HG02763 (cell line): ENCODE measurements around the gene CKAP2.
"Not testable (repeated sequence)": the region's sequence is repeated elsewhere in the genome, so short reads cannot be mapped to it uniquely, and the experiment has no call there.

Experiments used
- ATAC-seq: cut with Tn5 transposase; IDR thresholded peaks from one replicate; pipeline ENCODE4 v1.9.1; 2021; ENCODE audit warnings: mild to moderate bottlenecking, moderate library complexity; ENCODE audit not compliant: unreplicated experiment

The CKAP2 gene, protein sequence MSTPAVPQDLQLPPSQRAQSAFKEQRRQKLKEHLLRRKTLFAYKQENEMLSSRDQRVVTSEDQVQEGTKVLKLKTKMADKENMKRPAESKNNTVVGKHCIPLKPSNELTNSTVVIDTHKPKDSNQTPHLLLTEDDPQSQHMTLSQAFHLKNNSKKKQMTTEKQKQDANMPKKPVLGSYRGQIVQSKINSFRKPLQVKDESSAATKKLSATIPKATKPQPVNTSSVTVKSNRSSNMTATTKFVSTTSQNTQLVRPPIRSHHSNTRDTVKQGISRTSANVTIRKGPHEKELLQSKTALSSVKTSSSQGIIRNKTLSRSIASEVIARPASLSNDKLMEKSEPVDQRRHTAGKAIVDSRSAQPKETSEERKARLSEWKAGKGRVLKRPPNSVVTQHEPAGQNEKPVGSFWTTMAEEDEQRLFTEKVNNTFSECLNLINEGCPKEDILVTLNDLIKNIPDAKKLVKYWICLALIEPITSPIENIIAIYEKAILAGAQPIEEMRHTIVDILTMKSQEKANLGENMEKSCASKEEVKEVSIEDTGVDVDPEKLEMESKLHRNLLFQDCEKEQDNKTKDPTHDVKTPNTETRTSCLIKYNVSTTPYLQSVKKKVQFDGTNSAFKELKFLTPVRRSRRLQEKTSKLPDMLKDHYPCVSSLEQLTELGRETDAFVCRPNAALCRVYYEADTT

DNA sequence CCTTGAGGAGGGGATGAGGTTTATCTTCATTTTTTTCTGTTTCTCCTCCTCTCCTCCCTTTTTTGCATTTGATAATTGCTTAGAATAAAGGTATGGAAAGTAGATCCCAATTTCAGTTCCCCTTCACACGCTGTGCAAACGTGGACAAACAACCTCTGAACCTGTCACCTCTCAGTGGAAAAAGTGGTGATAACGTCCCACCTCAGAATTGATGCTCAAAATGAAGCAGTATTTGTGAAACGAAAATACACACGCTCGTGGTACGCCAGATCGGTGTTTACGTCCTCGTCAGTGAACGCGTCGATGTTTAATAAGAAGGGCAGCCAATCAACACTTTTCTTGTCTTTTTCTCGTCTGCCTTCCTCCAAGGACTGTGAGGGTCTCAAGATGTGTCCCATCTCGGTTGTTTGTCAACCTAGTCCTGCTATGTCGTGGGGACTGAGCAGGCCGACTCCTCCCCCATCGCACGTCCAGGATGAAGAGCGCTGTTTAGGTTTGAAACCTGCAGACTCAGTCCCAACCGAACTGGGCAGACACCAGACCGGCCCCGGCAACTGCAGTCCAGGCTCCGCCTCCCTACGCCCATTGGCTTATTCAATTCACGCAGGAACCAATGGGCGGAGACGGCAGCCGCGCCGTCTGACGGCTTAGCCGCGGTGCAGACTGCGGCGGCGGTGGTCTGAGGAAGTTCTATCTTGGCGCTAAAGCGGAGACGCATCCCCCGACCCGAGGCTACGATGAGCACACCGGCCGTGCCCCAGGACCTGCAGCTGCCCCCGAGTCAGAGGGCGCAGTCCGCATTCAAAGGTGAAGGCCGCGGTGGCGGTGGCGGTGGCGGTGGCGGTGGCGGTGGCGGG is at the start of gene CKAP2:
Gene CKAP2 (plus strand): TSS at position 659 of the 857 bp plus-strand sequence. CDS start 79 bp downstream, at position 738.
- peak; percentile 79 for ATAC-seq

DNA sequence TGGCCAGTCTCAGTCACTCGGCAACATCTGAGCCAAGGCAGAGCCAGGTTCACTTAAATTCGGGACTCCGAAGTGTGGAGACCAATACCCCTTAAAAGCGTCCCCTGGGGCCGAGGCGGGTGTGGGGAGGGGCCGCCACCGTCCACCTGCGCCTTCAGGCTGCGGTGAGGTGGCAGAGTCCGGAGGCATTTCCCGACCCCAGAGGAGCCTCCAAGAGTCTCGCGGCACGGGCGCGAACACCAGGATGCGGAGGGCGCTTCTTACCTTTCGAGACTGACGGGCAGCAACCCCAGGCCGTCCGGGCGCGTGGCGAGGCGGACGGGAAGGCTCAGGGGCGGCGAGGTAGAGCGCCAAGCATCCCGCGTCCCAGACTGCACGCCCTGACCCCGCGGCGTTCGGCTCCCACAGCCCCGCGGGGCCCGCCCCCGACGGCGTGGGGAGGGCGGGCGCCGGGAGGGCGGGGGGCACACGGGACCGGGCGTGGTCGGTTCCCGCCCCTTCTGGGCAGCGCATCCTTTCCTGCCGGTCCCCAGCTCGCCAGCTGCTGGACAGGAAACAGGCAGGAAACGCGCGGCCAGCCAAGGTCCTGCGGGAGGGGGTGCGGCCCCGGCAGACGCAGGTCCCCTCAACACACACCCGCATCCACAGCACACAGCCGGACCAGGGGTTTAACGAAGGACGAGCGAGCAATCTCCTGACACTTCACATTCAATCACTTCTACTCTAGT is 49.3 kb upstream of the CKAP2 start, which contains the start of gene THSD1:
Gene THSD1 (minus strand): TSS at position 406 of the 728 bp plus-strand sequence. CDS start 3,572 bp downstream, outside the sequence.
- no peak for ATAC-seq

- no peak for ATAC-seq
Measured at GRCh38 chr13:52406629-52407028, 48.6 kb upstream of the CKAP2 start.

DNA sequence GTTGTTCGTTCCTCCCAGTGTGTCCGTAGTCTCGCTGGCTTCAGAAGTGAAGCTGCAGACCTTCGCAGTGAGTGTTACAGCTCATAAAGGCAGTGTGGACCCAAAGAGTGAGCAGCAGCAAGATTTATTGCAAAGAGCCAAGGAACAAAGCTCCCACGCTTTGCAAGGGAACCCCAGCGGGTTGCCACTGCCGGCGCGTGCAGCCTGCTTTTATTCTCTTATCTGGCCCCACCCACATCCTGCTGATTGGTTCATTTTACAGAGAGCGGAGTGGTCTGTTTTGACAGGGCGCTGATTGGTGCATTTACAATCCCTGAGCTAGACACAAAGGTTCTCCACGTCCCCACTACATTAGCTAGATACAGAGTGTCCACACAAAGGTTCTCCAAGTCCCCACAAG is 47.8 kb upstream of the CKAP2 start:
- not testable (repeated sequence) for ATAC-seq

DNA sequence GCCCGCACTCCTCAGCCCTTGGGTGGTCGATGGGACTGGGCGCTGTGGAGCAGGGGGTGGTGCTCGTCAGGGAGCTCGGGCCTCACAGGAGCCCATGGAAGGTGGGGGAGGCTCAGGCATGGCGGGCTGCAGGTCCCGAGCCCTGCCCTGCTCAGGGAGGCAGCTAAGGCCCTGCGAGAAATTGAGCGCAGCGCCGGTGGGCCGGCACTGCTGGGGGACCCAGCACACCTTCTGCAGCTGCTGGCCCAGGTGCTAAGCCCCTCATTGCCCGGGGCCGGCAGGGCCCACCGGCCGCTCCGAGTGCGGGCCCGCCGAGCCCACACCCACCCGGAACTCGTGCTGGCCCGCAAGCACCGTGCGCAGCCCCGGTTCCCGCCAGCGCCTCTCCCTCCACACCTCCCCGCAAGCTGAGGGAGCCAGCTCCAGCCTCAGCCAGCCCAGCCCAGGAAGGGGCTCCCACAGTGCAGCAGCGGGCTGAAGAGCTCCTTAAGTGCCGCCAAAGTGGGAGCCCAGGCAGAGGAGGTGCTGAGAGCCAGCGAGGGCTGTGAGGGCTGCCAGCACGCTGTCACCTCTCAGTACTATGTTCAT is 47.1 kb upstream of the CKAP2 start:
- ATAC-seq: not testable (repeated sequence)

GRCh38 chr13:52411629-52412028 is 43.6 kb upstream of the CKAP2 start:
- peak; percentile 86 for ATAC-seq

DNA sequence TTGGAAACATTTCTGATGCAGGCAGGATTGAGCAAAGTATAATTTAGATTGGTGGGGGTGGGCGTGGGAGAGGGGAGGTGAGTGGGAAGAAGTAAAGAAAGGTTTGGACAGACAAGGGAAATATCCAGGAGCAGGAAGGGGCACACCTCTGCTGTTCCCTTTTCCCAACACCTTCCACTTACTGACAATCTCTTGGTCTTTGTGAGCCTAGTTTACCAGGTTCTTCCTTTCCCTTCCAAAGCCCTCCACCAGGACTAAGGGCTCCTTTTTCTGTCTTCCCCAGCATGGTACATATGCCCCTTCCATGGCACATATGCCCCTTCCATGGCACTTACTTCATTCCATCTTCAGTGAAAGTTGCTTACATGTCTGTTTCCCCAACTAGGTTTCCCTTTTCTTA is 43.1 kb upstream of the CKAP2 start:
- ATAC-seq: no peak

- ATAC-seq: no peak
Measured at GRCh38 chr13:52414051-52414450, 41.2 kb upstream of the CKAP2 start.

DNA sequence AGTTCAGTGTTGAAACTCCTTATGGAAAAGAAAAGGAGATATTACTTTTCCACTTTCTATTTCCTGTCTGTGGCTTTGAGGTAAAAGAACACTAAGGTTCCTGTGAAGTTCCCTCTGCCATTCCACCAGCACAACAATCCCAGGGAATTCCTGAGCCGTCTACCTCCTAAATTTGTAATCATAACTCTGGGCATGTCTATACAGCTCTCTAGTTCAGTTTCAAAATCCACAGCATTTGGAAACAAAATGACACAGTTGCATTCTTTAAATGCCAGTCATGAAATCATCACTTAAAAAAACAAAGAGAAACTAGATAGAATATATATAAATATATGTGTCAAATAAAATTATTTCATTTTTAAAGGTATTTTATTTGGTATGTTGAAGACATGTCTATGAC is 40.3 kb upstream of the CKAP2 start:
- no peak for ATAC-seq

GRCh38 chr13:52419080-52419479 is 36.2 kb upstream of the CKAP2 start:
- no peak for ATAC-seq

DNA sequence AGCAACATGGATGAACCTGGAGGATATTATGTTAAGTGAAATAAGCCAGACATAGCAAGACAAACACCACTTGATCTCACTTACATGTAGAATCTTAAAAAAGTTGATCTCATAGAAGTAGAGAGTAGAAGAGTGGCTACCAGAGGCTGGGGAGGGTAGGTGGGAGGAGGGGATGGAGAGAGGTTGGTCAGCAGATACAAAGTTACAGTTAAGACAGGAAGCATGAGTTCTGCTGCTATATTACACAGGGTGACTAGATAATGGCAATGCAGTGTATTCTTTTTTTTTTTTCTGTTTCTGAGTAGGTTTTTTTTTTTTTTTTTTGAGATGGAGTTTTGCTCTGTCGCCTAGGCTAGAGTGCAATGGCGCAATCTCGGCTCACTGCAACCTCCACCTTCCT is 34.1 kb upstream of the CKAP2 start:
- ATAC-seq: no peak

DNA sequence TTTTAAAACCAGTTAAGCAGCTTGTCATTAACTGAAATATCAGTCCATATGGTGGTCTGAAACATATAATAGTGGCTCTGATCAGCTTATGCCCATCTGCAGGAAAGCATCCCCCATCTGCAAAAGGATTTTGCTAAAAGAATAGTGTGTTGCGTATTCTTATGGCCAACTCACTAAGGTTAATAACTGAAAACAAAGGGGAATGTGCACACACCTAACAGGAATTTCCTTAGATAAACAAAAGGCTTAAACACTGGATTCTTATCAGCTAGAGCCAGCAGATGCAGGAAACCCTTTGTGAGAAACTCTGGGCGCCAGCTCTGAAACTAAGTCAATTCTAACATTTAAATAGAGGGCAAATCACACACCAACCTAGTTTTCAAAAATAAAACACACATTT is 27.0 kb upstream of the CKAP2 start:
- no peak for ATAC-seq

- ATAC-seq: no peak
Measured at GRCh38 chr13:52432456-52432855, 22.8 kb upstream of the CKAP2 start.

DNA sequence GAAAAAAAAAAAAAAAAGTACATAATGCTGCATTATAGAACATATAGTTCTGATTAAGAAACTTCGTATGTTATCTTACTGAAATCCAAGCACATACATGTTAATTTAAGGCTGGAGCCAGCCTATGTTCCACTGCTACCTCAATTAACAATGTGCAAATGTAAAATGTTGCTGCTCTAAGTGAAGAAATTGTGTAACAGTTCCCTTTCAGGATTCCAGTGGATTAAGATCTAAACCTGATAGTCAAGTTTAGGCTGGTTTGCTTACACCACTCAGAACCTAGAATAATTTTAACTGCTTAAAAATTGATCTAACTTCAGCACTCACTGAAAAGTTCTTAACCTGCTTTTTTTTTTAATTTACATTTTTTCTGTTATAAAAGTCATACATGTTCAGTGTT is 9.0 kb upstream of the CKAP2 start:
- no peak for ATAC-seq

DNA sequence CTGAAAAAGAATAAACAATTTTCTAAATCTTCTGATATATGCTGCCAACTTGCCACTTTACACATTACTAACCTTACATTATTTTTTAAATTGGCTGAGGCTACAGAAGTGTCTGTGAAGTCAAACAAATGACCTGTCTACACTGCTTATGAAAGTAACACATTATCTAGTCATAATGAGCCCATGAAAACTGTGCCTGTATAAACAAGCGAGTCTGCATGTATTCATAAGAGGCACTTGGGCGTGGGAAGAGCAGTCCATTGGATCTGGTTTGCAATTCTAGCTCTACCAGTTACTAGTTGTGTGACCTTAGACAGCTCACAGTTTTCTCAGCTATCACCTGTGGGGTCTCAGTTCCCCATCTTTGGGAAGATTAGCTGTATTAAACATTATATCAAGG is 7.9 kb upstream of the CKAP2 start:
- no peak for ATAC-seq

GRCh38 chr13:52447815-52448552 is 7.3 kb upstream of the CKAP2 start:
- no peak for ATAC-seq

DNA sequence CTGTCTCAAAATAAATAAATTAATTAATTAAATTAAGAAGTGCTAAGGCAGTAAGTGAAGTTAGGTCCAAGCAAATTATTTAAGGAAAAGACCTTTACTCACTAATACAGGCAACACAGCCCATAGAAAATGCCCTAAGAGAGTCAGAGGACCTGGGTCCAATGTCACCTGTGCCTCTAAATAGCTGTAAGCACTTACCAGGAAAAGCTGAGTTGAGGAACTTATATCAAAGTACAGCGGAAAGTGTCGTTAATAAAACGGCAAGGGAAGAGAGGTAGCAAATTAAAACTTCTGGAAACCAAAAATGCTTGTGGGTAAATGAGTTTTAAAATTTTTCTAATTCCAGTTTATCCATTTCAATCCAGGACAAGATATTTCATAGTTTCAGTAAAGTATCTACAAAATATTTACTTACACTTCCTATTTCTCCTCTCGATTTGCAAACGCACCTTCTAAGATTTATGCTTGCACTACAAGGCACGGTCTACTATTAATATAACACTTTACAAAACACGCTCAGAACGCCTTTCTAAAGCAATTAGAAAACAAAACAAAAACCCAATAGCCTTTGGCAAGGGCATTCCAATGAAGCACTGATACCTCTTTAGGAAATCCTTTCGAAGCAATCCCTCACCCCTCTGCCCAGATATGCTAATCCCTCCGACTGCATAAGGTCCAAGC is 5.8 kb upstream of the CKAP2 start:
- ATAC-seq: no peak

DNA sequence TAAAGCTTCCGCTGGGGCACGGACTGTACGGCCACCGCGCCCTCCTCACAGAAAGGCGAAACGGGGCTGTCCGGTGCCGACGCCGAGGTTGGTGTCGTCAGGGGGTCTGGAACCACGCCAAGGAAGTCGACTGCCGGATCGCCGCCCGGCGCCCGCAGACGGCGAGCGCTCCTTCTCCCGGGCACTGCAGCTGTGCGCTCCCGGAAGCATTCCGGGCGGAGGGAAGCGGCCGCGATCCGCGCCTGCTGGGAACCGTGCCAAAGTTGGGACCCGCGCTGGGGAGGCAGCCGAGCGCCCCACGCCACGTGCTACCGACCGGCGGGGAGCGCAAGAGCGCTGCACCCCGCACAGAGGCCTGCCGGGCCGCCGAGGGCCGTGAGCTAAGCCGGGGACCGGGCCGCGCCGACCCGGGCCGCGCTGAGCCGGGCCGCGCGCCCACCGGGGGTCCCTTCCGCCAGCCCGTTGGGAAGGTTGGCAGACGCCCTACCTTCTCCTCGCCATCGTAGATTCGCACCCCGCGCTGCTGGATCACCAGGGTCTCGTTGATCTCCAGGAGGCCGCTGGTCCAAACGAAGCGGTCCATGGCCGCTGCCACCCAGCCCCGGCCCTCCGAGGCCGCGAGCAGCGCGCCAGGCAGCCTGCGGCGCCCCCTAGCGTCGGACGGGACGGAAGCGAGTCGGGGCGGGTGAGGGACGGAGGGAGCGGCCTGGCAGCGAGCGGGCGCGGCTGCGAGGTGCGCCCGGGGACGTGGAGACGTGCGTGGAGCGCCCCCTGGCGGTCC is 5.1 kb upstream of the CKAP2 start, which contains the start of gene VPS36:
Gene VPS36 (minus strand): TSS at position 623 of the 781 bp plus-strand sequence. CDS start 40 bp downstream, at position 583.
- ATAC-seq: peak; percentile 56
